WTC11 (cell line): ENCODE data around the gene DOK5. TPM values are rescaled to one million over a fixed set of nuclear protein-coding genes. Genes with fewer than 3 reads are reported as not detected.

Experiments
- ATAC-seq: fragments of 200-7000 bp; cut with Tn5 transposase; 2 replicates; pipeline ENCODE4 v1.10.0; 2021; ENCODE audit warnings: mild to moderate bottlenecking, moderate library complexity
- CTCF ChIA-PET: fragments of 300-600 bp; sonication (Branson Sonifier 250); formaldehyde crosslinking; loops from one replicate; lab custom pipeline; 2021; ENCODE audit warnings: antibody characterized with exemption; lab: Charles Lee
- POLR2A ChIA-PET: fragments of 350-600 bp; sonication (Branson Sonifier 250); formaldehyde crosslinking; loops from one replicate; lab custom pipeline; 2021; ENCODE audit warnings: antibody characterized with exemption; lab: Charles Lee
- DNase-seq: peaks from one replicate; pipeline ENCODE4 v3.0.0; 2021; ENCODE audit warnings: low spot score
- H3K27ac Mint-ChIP-seq: 2 replicates; pipeline ENCODE4 v1.8.0; 2021; ENCODE audit warnings: mixed read lengths
- H3K27me3 Mint-ChIP-seq: 2 replicates; pipeline ENCODE4 v1.8.0; 2021; ENCODE audit warnings: low read depth, mild to moderate bottlenecking, moderate library complexity, mixed read lengths
- H3K36me3 Mint-ChIP-seq: 2 replicates; pipeline ENCODE4 v1.8.0; 2021; ENCODE audit warnings: mixed read lengths
- H3K4me1 Mint-ChIP-seq: 2 replicates; pipeline ENCODE4 v1.8.0; 2022; ENCODE audit warnings: mixed read lengths
- H3K4me3 Mint-ChIP-seq: 2 replicates; pipeline ENCODE4 v1.8.0; 2021; ENCODE audit warnings: mild to moderate bottlenecking, moderate library complexity, mixed read lengths
- H3K9me3 Mint-ChIP-seq: 2 replicates; pipeline ENCODE4 v1.8.0; 2021; ENCODE audit warnings: mixed read lengths
- ARID4B ChIP-seq: sonication (generic); formaldehyde crosslinking; IDR thresholded peaks from 2 replicates; pipeline ENCODE4 v1.8.0; 2023; ENCODE audit warnings: missing genetic modification reagents, mild to moderate bottlenecking, borderline replicate concordance
- ATF3 ChIP-seq: sonication (generic); formaldehyde crosslinking; conservative IDR thresholded peaks from 2 replicates; pipeline ENCODE4 v1.8.1; 2022; ENCODE audit warnings: mild to moderate bottlenecking, missing genetic modification reagents
- CBFB ChIP-seq: sonication (generic); formaldehyde crosslinking; IDR thresholded peaks from 2 replicates; pipeline ENCODE4 v1.8.1; 2022; ENCODE audit warnings: mild to moderate bottlenecking, low read depth, missing genetic modification reagents
- CREM ChIP-seq: sonication (generic); formaldehyde crosslinking; IDR thresholded peaks from 2 replicates; pipeline ENCODE4 v1.8.1; 2022; ENCODE audit warnings: mild to moderate bottlenecking, missing genetic modification reagents, moderate library complexity
- CTCF ChIP-seq: fragments of 200-600 bp; IDR thresholded peaks from 2 replicates; pipeline ENCODE4 v1.8.0; 2022; ENCODE audit warnings: antibody characterized with exemption
- E2F4 ChIP-seq: sonication (generic); formaldehyde crosslinking; IDR thresholded peaks from 2 replicates; pipeline ENCODE4 v1.8.1; 2022; ENCODE audit warnings: low read depth, mild to moderate bottlenecking, moderate library complexity, missing genetic modification reagents, borderline replicate concordance
- FOXK1 ChIP-seq: sonication (generic); formaldehyde crosslinking; IDR thresholded peaks from 2 replicates; pipeline ENCODE4 v1.8.0; 2022; ENCODE audit warnings: mild to moderate bottlenecking, moderate library complexity, missing genetic modification reagents
- FOXP4 ChIP-seq: sonication (generic); formaldehyde crosslinking; IDR thresholded peaks from 2 replicates; pipeline ENCODE4 v1.8.0; 2022; ENCODE audit warnings: mild to moderate bottlenecking, missing genetic modification reagents
- GABPB1 ChIP-seq: sonication (generic); formaldehyde crosslinking; IDR thresholded peaks from 2 replicates; pipeline ENCODE4 v1.8.1; 2023; ENCODE audit warnings: mild to moderate bottlenecking, missing genetic modification reagents
- GTF2I ChIP-seq: fragments of 250-450 bp; sonication (Bioruptor Pico); conservative IDR thresholded peaks from 2 replicates; pipeline ENCODE4 v1.4.0; 2021; ENCODE audit warnings: mild to moderate bottlenecking
- JAZF1 ChIP-seq: fragments of 250-450 bp; sonication (Bioruptor Pico); IDR thresholded peaks from 2 replicates; pipeline ENCODE4 v1.9.0; 2021; ENCODE audit warnings: moderate library complexity, mild to moderate bottlenecking, inconsistent platforms
- MAX ChIP-seq: sonication (generic); formaldehyde crosslinking; IDR thresholded peaks from 2 replicates; pipeline ENCODE4 v1.8.0; 2022; ENCODE audit warnings: mild to moderate bottlenecking, missing genetic modification reagents
- MYBL2 ChIP-seq: sonication (generic); formaldehyde crosslinking; IDR thresholded peaks from 2 replicates; pipeline ENCODE4 v1.8.1; 2023; ENCODE audit warnings: mild to moderate bottlenecking, moderate library complexity, missing genetic modification reagents
- NFE2L1 ChIP-seq: sonication (generic); formaldehyde crosslinking; IDR thresholded peaks from 2 replicates; pipeline ENCODE4 v1.8.1; 2023; ENCODE audit warnings: missing genetic modification reagents
- PREB ChIP-seq: sonication (generic); formaldehyde crosslinking; IDR thresholded peaks from 2 replicates; pipeline ENCODE4 v1.8.1; 2022; ENCODE audit warnings: mild to moderate bottlenecking, missing genetic modification reagents, moderate library complexity, borderline replicate concordance
- TP53 ChIP-seq: sonication (generic); formaldehyde crosslinking; IDR thresholded peaks from 2 replicates; pipeline ENCODE4 v1.8.1; 2023; ENCODE audit warnings: mild to moderate bottlenecking, missing genetic modification reagents
- ZNF219 ChIP-seq: sonication (generic); formaldehyde crosslinking; IDR thresholded peaks from 2 replicates; pipeline ENCODE4 v1.8.0; 2023; ENCODE audit warnings: missing genetic modification reagents, mild to moderate bottlenecking, borderline replicate concordance
- ZNF317 ChIP-seq: sonication (generic); formaldehyde crosslinking; IDR thresholded peaks from 2 replicates; pipeline ENCODE4 v1.8.1; 2023; ENCODE audit warnings: low read depth, mild to moderate bottlenecking, moderate library complexity, missing genetic modification reagents, borderline replicate concordance
- ZNF416 ChIP-seq: fragments of 250-450 bp; sonication (Bioruptor Pico); IDR thresholded peaks from 2 replicates; pipeline ENCODE4 v1.9.0; 2021; ENCODE audit warnings: mild to moderate bottlenecking, inconsistent platforms
- ZNF671 ChIP-seq: fragments of 250-450 bp; sonication (Bioruptor Pico); IDR thresholded peaks from 2 replicates; pipeline ENCODE4 v1.8.0; 2021; ENCODE audit warnings: mild to moderate bottlenecking
- ZSCAN18 ChIP-seq: fragments of 250-450 bp; sonication (Bioruptor Pico); IDR thresholded peaks from 2 replicates; pipeline ENCODE4 v2.1.2; 2022; ENCODE audit warnings: mild to moderate bottlenecking, moderate library complexity
- total RNA-seq: library from RNA; stranded (reverse); gene quantifications from 3 replicates; pipeline ENCODE4 v1.2.3, GENCODE V29; 2021

DOK5 gene
- total RNA-seq, 1 experiment from 2014 or later = 10.1 TPM

- ATAC-seq (no peak), DNase-seq (no peak)
- ChIA-PET POLR2A (no interaction called here), CTCF (no interaction called here)
- Mint-ChIP-seq H3K27ac (no peak overlapping the region), H3K9me3 (peaks cover 11% of the 10 kb centered on the region), H3K36me3 (peaks cover 7% of the 10 kb centered on the region), H3K27me3 (no peaks in the 10 kb centered on the region; the same call in 1 of the 2 replicates), H3K4me3 (no peak overlapping the region), H3K4me1 (peaks cover 6% of the 10 kb centered on the region; the same call in 1 of the 2 replicates)
- TF ChIP-seq TP53 (CRISPR knock-in tag) = no peak
- no peak for TF ChIP-seq ZNF317 (CRISPR knock-in tag)
- no peak for TF ChIP-seq ZNF219 (CRISPR knock-in tag)
- no peak for TF ChIP-seq CBFB (CRISPR knock-in tag)
- no peak for TF ChIP-seq GTF2I
- TF ChIP-seq MAX = no peak
- no peak for TF ChIP-seq ZSCAN18
- TF ChIP-seq ARID4B (CRISPR knock-in tag) = no peak
Measured at GRCh38 chr20:54600634-54601033, 125.2 kb downstream of the DOK5 start.

GRCh38 chr20:54601831-54602515 is 126.6 kb downstream of the DOK5 start:
- DNase-seq = no peak
- Mint-ChIP-seq H3K27ac (no peak overlapping the region), H3K27me3 (no peaks in the 10 kb centered on the region; the same call in 1 of the 2 replicates), H3K4me1 (peaks cover 6% of the 10 kb centered on the region; the same call in 1 of the 2 replicates), H3K9me3 (peaks cover 11% of the 10 kb centered on the region), H3K4me3 (no peak overlapping the region), H3K36me3 (peaks cover 7% of the 10 kb centered on the region)
- no peak for ATAC-seq
- CTCF ChIA-PET = no interaction called here
- POLR2A ChIA-PET = no interaction called here
- TF ChIP-seq ZNF416 (CRISPR knock-in tag) (no peak), PREB (CRISPR knock-in tag) (no peak), NFE2L1 (CRISPR knock-in tag) (no peak), CTCF (no peak), FOXK1 (no peak), FOXP4 (no peak), GABPB1 (CRISPR knock-in tag) (no peak), MYBL2 (CRISPR knock-in tag) (no peak), E2F4 (CRISPR knock-in tag) (no peak), ZNF671 (no peak), ATF3 (CRISPR knock-in tag) (no peak), JAZF1 (CRISPR knock-in tag) (no peak), MAX (no peak), CREM (CRISPR knock-in tag) (no peak)
